HG03520 (cell line): Measurements from ENCODE around the gene RNF212.
"Not testable (repeated sequence)": the region's sequence is repeated elsewhere in the genome, so short reads cannot be mapped to it uniquely, and the experiment has no call there.

Experiments
- ATAC-seq: cut with Tn5 transposase; IDR thresholded peaks from one replicate; pipeline ENCODE4 v1.9.1; 2021; ENCODE audit warnings: mild to moderate bottlenecking, moderate library complexity; ENCODE audit not compliant: unreplicated experiment

The RNF212 gene

GRCh38 chr4:1049591-1049905, 63.8 kb downstream of the RNF212 start:
- ATAC-seq, result no peak

- ATAC-seq, result no peak
These were observed 64.4 kb downstream of the RNF212 start for GRCh38 chr4:1048773-1049590.

GRCh38 chr4:1047976-1048772, 65.2 kb downstream of the RNF212 start:
- ATAC-seq, result no peak

GRCh38 chr4:1047106-1047975, 66.0 kb downstream of the RNF212 start:
- ATAC-seq, result no peak

GRCh38 chr4:1046581-1047011, 66.8 kb downstream of the RNF212 start:
- ATAC-seq, result not testable (repeated sequence)

GRCh38 chr4:1045595-1046201, 67.7 kb downstream of the RNF212 start:
- no peak for ATAC-seq

GRCh38 chr4:1045193-1045594, 68.2 kb downstream of the RNF212 start:
- ATAC-seq, result no peak

GRCh38 chr4:1044469-1045192, 68.7 kb downstream of the RNF212 start:
- no peak for ATAC-seq

- no peak for ATAC-seq
These were observed 69.5 kb downstream of the RNF212 start for GRCh38 chr4:1043651-1044468.

- ATAC-seq, result no peak
These were observed 70.2 kb downstream of the RNF212 start for GRCh38 chr4:1043162-1043561.

GRCh38 chr4:1042352-1043055, 70.9 kb downstream of the RNF212 start:
- no peak for ATAC-seq

GRCh38 chr4:1041936-1042330, 71.4 kb downstream of the RNF212 start:
- ATAC-seq, result no peak

- ATAC-seq, result no peak
These were observed 72.0 kb downstream of the RNF212 start for GRCh38 chr4:1041147-1041935.

GRCh38 chr4:1040344-1041146, 72.8 kb downstream of the RNF212 start:
- ATAC-seq, result no peak

GRCh38 chr4:1039493-1040343, 73.6 kb downstream of the RNF212 start:
- no peak for ATAC-seq

GRCh38 chr4:1038948-1039492, 74.3 kb downstream of the RNF212 start:
- no peak for ATAC-seq
